ENCODE data around the gene BNIP5.

Gene BNIP5

DNA sequence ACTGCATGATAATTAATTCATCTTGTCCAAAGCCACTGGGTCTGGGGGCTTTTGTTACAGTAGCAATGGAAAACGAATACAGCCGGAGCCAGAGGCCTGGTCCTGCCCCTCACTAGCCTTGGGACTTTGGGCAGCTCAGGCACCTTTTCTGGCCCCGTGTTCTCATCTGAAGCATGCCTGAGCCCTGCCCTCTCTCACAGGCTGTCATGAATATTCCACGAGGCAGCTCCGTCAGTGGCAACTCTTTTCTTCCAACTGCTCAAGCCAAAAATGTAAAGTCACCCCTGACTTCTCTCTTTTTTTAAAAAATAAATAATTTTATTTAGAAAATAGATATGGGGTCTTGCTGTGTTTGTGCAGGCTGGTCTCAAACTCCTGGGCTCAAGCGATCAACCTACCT, 5.3 kb downstream of the BNIP5 start:
- no peak for DNase-seq
- H3K36me3 Mint-ChIP-seq = no peaks in the 10 kb centered on the region
- H3K9me3 Mint-ChIP-seq = no peaks in the 10 kb centered on the region
- H3K4me3 Mint-ChIP-seq = no peak overlapping the region
- H3K4me1 Mint-ChIP-seq = no peaks in the 10 kb centered on the region
- H3K27me3 Mint-ChIP-seq = peaks cover 59% of the 10 kb centered on the region
- CTCF ChIA-PET = interaction anchor here (3.2 kb wide), 1 partner anchor 10 kb away, joined by 11 read pairs; no protein-coding TSS in a partner anchor
- H3K27ac Mint-ChIP-seq = no peak overlapping the region

- no peaks in the 10 kb centered on the region for H3K4me1 Mint-ChIP-seq
- peaks cover 60% of the 10 kb centered on the region for H3K27me3 Mint-ChIP-seq
- H3K4me3 Mint-ChIP-seq = no peak overlapping the region
- H3K9me3 Mint-ChIP-seq = no peaks in the 10 kb centered on the region
- H3K27ac Mint-ChIP-seq = no peak overlapping the region
- no peaks in the 10 kb centered on the region for H3K36me3 Mint-ChIP-seq
- CTCF ChIA-PET = interaction anchor here (3.2 kb wide), 1 partner anchor 11 kb away, joined by 11 read pairs; no protein-coding TSS in a partner anchor
- DNase-seq = no peak
Measured at GRCh38 chr6:36330366-36330765, 6.3 kb downstream of the BNIP5 start.

GRCh38 chr6:36329798-36330291, 6.8 kb downstream of the BNIP5 start:
- Mint-ChIP-seq H3K36me3 (no peaks in the 10 kb centered on the region), H3K4me3 (no peak overlapping the region), H3K27me3 (peaks cover 60% of the 10 kb centered on the region), H3K9me3 (no peaks in the 10 kb centered on the region), H3K27ac (no peak overlapping the region), H3K4me1 (no peaks in the 10 kb centered on the region)
- CTCF ChIA-PET = interaction anchor here (1.6 to 3.2 kb wide), 2 partner anchors 11 to 27 kb away, joined by 7 to 11 read pairs; no protein-coding TSS in a partner anchor
- DNase-seq = no peak

GRCh38 chr6:36328600-36328999, 8.1 kb downstream of the BNIP5 start:
- DNase-seq = no peak
- no peak overlapping the region for H3K4me3 Mint-ChIP-seq
- H3K27ac Mint-ChIP-seq = no peak overlapping the region

GRCh38 chr6:36327919-36328236, 8.8 kb downstream of the BNIP5 start:
- H3K36me3 Mint-ChIP-seq = no peaks in the 10 kb centered on the region
- H3K9me3 Mint-ChIP-seq = no peaks in the 10 kb centered on the region
- CTCF ChIA-PET = no interaction called here
- H3K4me1 Mint-ChIP-seq = no peaks in the 10 kb centered on the region
- DNase-seq = no peak
- H3K27me3 Mint-ChIP-seq = peaks cover 42% of the 10 kb centered on the region
- H3K27ac Mint-ChIP-seq = no peak overlapping the region
- H3K4me3 Mint-ChIP-seq = no peak overlapping the region

More at GRCh38 chr6:36328600-36328999, 8.1 kb downstream of the BNIP5 start:
- Mint-ChIP-seq H3K36me3 (no peaks in the 10 kb centered on the region), H3K27me3 (peaks cover 47% of the 10 kb centered on the region), H3K4me1 (no peaks in the 10 kb centered on the region), H3K9me3 (no peaks in the 10 kb centered on the region)
- CTCF ChIA-PET = interaction anchor here (1.6 to 3.2 kb wide), 2 partner anchors 13 to 26 kb away, joined by 7 to 11 read pairs; no protein-coding TSS in a partner anchor

DNA sequence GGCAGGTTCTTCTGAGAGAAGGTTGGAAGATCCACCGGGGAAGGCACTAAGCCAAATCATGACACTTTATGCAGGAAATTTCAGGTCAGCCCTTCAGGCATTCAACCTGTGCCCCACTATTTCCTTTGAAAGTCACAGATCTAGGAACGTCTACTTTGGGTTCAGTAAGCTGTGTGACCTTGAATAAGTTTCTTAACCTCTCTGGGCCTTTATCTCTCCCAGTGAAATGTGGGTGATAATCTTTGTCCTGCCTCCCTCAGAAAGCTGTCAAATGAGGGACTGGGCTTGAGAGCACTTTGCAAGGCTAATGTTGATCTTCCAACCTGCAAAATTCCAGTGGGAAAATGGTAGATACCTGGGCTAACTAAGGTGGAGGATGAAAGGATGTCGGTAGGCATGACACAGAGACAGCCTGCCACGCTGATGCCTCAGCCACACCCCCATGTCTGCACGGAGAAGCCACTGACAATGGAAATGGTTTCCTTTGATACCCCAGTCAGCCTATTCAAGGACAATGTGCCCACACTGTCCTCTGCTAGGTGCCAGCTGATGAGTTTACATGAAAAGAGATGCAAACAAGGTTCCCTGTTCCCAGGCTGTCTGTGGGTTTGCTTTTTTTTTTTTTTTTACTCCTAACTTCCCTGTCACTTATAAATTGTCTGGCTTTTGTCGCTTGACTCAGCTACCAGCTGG, 9.3 kb downstream of the BNIP5 start:
- Mint-ChIP-seq H3K36me3 (no peaks in the 10 kb centered on the region), H3K27me3 (peaks cover 41% of the 10 kb centered on the region), H3K9me3 (no peaks in the 10 kb centered on the region), H3K4me1 (no peaks in the 10 kb centered on the region), H3K27ac (no peak overlapping the region), H3K4me3 (no peak overlapping the region)
- CTCF ChIA-PET = no interaction called here
- DNase-seq = no peak

DNA sequence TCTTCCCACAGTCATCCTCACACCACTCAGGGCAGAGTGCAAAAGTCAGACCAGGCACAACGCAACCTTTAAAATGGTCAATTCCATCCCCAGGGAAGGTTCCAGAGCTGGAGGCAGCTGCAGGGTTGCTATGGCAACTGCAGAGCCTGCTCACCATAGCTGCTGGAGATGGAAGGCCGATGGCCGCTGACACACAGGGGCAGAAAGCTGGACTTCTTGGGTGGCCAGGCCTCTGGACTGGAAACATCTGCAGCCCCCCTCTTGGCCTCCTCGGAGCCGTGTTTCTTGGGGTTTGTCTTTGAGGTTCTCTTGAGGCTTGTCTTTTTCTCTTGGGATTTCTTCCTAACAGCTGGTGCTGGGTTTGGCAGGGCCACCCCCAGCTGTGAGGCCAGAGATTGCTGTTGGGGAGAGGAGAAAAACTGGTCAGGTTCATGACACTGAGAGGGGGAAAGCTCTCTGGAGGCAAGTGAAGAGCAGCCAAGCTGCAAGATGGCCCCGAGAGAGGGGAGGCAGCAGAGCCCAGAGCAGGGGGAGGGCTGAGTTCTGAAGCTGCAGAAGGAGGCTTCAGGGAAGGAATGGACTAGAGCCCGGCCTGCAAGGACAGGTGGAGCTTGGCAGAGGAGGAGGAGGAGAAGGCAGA, 10.2 kb downstream of the BNIP5 start:
- CTCF ChIA-PET = interaction anchor here (1.2 kb wide), 1 partner anchor 14 kb away, joined by 5 read pairs; no protein-coding TSS in a partner anchor
- no peak overlapping the region for H3K27ac Mint-ChIP-seq
- no peaks in the 10 kb centered on the region for H3K9me3 Mint-ChIP-seq
- H3K36me3 Mint-ChIP-seq = no peaks in the 10 kb centered on the region
- H3K4me1 Mint-ChIP-seq = no peaks in the 10 kb centered on the region
- DNase-seq = no peak
- H3K27me3 Mint-ChIP-seq = peaks cover 37% of the 10 kb centered on the region
- no peak overlapping the region for H3K4me3 Mint-ChIP-seq

DNA sequence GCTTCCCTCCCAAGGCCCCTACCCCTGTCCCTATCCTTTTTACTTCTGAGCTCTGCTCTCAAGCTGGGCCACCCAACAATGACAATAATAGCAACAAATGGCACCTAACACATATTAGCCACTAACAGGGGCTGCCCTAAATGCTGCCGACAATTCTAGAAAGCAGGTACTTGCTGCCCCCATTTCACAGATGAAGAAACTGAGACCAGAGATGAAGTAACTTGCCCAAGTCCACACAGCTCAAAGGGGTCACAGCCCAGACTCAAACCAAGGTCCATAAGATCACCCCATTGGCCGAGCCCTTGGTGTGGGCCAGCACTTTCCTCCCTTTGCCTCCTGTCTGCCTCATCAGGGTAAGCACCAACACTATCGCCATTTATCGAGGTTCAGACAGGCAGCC, 12.0 kb downstream of the BNIP5 start:
- Mint-ChIP-seq H3K36me3 (no peaks in the 10 kb centered on the region), H3K9me3 (no peaks in the 10 kb centered on the region), H3K4me1 (no peaks in the 10 kb centered on the region), H3K27me3 (peaks cover 36% of the 10 kb centered on the region), H3K4me3 (no peak overlapping the region), H3K27ac (no peak overlapping the region)
- CTCF ChIA-PET = interaction anchor here (1.1 kb wide), 1 partner anchor 16 kb away, joined by 3 read pairs; no protein-coding TSS in a partner anchor
- no peak for DNase-seq

DNA sequence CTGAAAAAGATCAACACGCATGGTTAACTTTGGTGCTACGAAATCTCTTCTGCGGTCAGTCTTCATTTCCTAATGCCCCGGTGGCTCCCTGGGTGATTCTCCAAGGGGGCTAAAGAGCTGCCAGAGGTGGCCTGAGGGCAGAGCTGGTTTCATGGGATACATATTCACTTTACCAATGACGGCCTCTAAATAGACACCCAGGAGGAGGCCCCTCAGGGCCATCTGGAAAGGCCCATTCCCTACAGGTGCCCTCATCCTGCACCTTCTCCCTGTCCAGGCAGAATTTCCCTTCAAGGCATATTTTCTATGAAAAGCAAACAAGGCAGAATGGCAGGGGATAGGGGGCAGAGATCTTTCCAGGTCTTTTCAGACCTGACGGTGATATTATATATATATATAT, 12.5 kb downstream of the BNIP5 start:
- H3K4me1 Mint-ChIP-seq = no peaks in the 10 kb centered on the region
- no peaks in the 10 kb centered on the region for H3K9me3 Mint-ChIP-seq
- no peak overlapping the region for H3K4me3 Mint-ChIP-seq
- no peaks in the 10 kb centered on the region for H3K36me3 Mint-ChIP-seq
- CTCF ChIA-PET = interaction anchor here (1.1 kb wide), 1 partner anchor 16 kb away, joined by 3 read pairs; no protein-coding TSS in a partner anchor
- H3K27ac Mint-ChIP-seq = no peak overlapping the region
- DNase-seq = no peak
- peaks cover 38% of the 10 kb centered on the region for H3K27me3 Mint-ChIP-seq

GRCh38 chr6:36323062-36323461, 13.6 kb downstream of the BNIP5 start:
- CTCF ChIA-PET = no interaction called here
- DNase-seq = no peak
- Mint-ChIP-seq H3K36me3 (no peaks in the 10 kb centered on the region), H3K27ac (no peak overlapping the region), H3K27me3 (peaks cover 29% of the 10 kb centered on the region), H3K4me1 (no peaks in the 10 kb centered on the region), H3K4me3 (no peak overlapping the region), H3K9me3 (no peaks in the 10 kb centered on the region)

- Mint-ChIP-seq H3K27ac (no peak overlapping the region), H3K4me1 (no peaks in the 10 kb centered on the region), H3K36me3 (no peaks in the 10 kb centered on the region), H3K4me3 (no peak overlapping the region), H3K9me3 (no peaks in the 10 kb centered on the region), H3K27me3 (peaks cover 29% of the 10 kb centered on the region)
- CTCF ChIA-PET = no interaction called here
- no peak for DNase-seq
Measured at GRCh38 chr6:36322591-36322990, 14.1 kb downstream of the BNIP5 start.

- CTCF ChIA-PET = interaction anchor here (4.2 kb wide), 1 partner anchor 18 kb away, joined by 15 read pairs; no protein-coding TSS in a partner anchor
- Mint-ChIP-seq H3K36me3 (no peaks in the 10 kb centered on the region), H3K27ac (no peak overlapping the region), H3K4me3 (no peak overlapping the region), H3K9me3 (no peaks in the 10 kb centered on the region), H3K27me3 (peaks cover 34% of the 10 kb centered on the region), H3K4me1 (no peaks in the 10 kb centered on the region)
- no peak for DNase-seq
Measured at GRCh38 chr6:36320475-36320874, 16.2 kb downstream of the BNIP5 start.

- Mint-ChIP-seq H3K27ac (no peak overlapping the region), H3K9me3 (no peaks in the 10 kb centered on the region), H3K4me3 (no peak overlapping the region), H3K27me3 (peaks cover 28% of the 10 kb centered on the region), H3K4me1 (no peaks in the 10 kb centered on the region), H3K36me3 (no peaks in the 10 kb centered on the region)
- no peak for DNase-seq
- CTCF ChIA-PET = interaction anchor here (0.7 to 4.2 kb wide), 2 partner anchors 17 to 21 kb away, joined by 3 to 15 read pairs; no protein-coding TSS in a partner anchor
Measured at GRCh38 chr6:36319821-36320220, 16.9 kb downstream of the BNIP5 start.

- Mint-ChIP-seq H3K9me3 (no peaks in the 10 kb centered on the region), H3K27ac (no peak overlapping the region), H3K4me1 (no peaks in the 10 kb centered on the region), H3K27me3 (peaks cover 28% of the 10 kb centered on the region), H3K36me3 (no peaks in the 10 kb centered on the region), H3K4me3 (no peak overlapping the region)
- CTCF ChIA-PET = interaction anchor here (0.7 to 4.2 kb wide), 2 partner anchors 17 to 22 kb away, joined by 3 to 15 read pairs; no protein-coding TSS in a partner anchor
- no peak for DNase-seq
Measured at GRCh38 chr6:36319436-36319762, 17.3 kb downstream of the BNIP5 start.

All from activated naive CD4-positive, alpha-beta T cell treated with anti-CD3 and anti-CD28 coated beads, Interleukin-2, amount 10 ng/mL, durations not matched to agents 7 days and 5 days (primary cell).